HG02798 (cell line): ENCODE data around the gene CAST.
"Not testable (repeated sequence)": the region's sequence is repeated elsewhere in the genome, so short reads cannot be mapped to it uniquely, and the experiment has no call there.

Experiments used
- ATAC-seq: cut with Tn5 transposase; IDR thresholded peaks from one replicate; pipeline ENCODE4 v1.9.1; 2021; ENCODE audit warnings: mild to moderate bottlenecking; ENCODE audit not compliant: unreplicated experiment, poor library complexity

Gene CAST

GRCh38 chr5:96661855-96662724, at the start of gene CAST:
CAST (plus strand) TSS chr5:96662376; CDS start chr5:96662423, 47 bp downstream.
- peak; percentile 69 for ATAC-seq

GRCh38 chr5:96614110-96614691, 48.0 kb upstream of the CAST start:
- ATAC-seq: no peak

GRCh38 chr5:96615223-96615622, 47.0 kb upstream of the CAST start:
- no peak for ATAC-seq

- no peak for ATAC-seq
Observed at GRCh38 chr5:96616801-96617200, 45.4 kb upstream of the CAST start.

GRCh38 chr5:96618311-96619016, 43.7 kb upstream of the CAST start:
- not testable (repeated sequence) for ATAC-seq

GRCh38 chr5:96619946-96620345, 42.2 kb upstream of the CAST start:
- no peak for ATAC-seq

GRCh38 chr5:96624596-96624995, 37.6 kb upstream of the CAST start:
- no peak for ATAC-seq

- ATAC-seq: no peak
Observed at GRCh38 chr5:96625365-96625764, 36.8 kb upstream of the CAST start.

- ATAC-seq: no peak
Observed at GRCh38 chr5:96626956-96627355, 35.2 kb upstream of the CAST start.

GRCh38 chr5:96627792-96628398, 34.3 kb upstream of the CAST start:
- ATAC-seq: no peak

- ATAC-seq: no peak
Observed at GRCh38 chr5:96628406-96628805, 33.8 kb upstream of the CAST start.

- ATAC-seq: no peak
Observed at GRCh38 chr5:96629774-96630173, 32.4 kb upstream of the CAST start.

- ATAC-seq: no peak
Observed at GRCh38 chr5:96633820-96634219, 28.4 kb upstream of the CAST start.

GRCh38 chr5:96634881-96635280, 27.3 kb upstream of the CAST start:
- no peak for ATAC-seq

GRCh38 chr5:96636046-96636445, 26.1 kb upstream of the CAST start:
- no peak for ATAC-seq

GRCh38 chr5:96636594-96636993, 25.6 kb upstream of the CAST start:
- ATAC-seq: no peak

- no peak for ATAC-seq
Observed at GRCh38 chr5:96637196-96637595, 25.0 kb upstream of the CAST start.

GRCh38 chr5:96638561-96638960, 23.6 kb upstream of the CAST start:
- ATAC-seq: no peak

- ATAC-seq: no peak
Observed at GRCh38 chr5:96640696-96641095, 21.5 kb upstream of the CAST start.

- ATAC-seq: no peak
Observed at GRCh38 chr5:96641368-96642280, 20.6 kb upstream of the CAST start.
